ENCODE results near the gene MMAA.

DNA sequence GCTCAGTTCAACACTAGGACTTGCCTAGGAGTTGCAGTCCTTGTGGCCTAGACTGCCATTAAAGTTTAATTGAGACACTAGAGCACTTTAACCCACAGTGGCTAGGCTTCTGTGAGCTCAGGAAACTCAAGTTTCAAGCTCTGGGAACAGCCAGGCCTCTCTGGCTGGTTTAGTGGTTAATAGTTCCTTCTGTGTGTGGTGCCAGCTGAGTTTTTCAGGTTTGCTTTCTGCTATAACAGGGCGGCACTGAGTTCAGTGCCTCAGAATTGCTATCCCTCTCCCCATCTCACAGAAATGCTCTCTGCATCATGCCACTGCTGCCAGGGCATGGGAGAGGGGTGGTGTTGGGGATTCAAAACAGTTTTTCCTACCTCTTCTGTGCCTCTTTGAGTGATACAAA, 15.9 kb downstream of the MMAA start:
- TF ChIP-seq, protein P1, sequence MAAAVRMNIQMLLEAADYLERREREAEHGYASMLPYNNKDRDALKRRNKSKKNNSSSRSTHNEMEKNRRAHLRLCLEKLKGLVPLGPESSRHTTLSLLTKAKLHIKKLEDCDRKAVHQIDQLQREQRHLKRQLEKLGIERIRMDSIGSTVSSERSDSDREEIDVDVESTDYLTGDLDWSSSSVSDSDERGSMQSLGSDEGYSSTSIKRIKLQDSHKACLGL (CRISPR knock-in tag; IDR thresholded peaks at IDR 0.05; ENCODE audit: borderline replicate concordance, poor library complexity, severe bottlenecking) = no peak
- TF ChIP-seq CHD2 (IDR thresholded peaks at IDR 0.05; ENCODE audit: low read depth, low read length) = no peak
- no peak for TF ChIP-seq TOE1 (IDR thresholded peaks at IDR 0.05; ENCODE audit: borderline replicate concordance)
- no peak for TF ChIP-seq TOE1 (CRISPR knock-in tag; IDR thresholded peaks at IDR 0.05; ENCODE audit: borderline replicate concordance, low read depth)
- no peak for TF ChIP-seq STAG1 (CRISPR knock-in tag; IDR thresholded peaks at IDR 0.05; ENCODE audit: borderline replicate concordance)
- TF ChIP-seq, protein P2, sequence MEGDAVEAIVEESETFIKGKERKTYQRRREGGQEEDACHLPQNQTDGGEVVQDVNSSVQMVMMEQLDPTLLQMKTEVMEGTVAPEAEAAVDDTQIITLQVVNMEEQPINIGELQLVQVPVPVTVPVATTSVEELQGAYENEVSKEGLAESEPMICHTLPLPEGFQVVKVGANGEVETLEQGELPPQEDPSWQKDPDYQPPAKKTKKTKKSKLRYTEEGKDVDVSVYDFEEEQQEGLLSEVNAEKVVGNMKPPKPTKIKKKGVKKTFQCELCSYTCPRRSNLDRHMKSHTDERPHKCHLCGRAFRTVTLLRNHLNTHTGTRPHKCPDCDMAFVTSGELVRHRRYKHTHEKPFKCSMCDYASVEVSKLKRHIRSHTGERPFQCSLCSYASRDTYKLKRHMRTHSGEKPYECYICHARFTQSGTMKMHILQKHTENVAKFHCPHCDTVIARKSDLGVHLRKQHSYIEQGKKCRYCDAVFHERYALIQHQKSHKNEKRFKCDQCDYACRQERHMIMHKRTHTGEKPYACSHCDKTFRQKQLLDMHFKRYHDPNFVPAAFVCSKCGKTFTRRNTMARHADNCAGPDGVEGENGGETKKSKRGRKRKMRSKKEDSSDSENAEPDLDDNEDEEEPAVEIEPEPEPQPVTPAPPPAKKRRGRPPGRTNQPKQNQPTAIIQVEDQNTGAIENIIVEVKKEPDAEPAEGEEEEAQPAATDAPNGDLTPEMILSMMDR (IDR thresholded peaks at IDR 0.05 in 2 of 3, conservative IDR thresholded peaks at IDR 0.05 in 1 of 3; ENCODE audit: insufficient read depth in 2 of 3, low read depth in 1 of 3, low read length in 3 of 3) = no peak
- TF ChIP-seq, protein P3, sequence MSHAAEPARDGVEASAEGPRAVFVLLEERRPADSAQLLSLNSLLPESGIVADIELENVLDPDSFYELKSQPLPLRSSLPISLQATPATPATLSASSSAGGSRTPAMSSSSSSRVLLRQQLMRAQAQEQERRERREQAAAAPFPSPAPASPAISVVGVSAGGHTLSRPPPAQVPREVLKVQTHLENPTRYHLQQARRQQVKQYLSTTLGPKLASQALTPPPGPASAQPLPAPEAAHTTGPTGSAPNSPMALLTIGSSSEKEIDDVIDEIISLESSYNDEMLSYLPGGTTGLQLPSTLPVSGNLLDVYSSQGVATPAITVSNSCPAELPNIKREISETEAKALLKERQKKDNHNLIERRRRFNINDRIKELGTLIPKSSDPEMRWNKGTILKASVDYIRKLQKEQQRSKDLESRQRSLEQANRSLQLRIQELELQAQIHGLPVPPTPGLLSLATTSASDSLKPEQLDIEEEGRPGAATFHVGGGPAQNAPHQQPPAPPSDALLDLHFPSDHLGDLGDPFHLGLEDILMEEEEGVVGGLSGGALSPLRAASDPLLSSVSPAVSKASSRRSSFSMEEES (CRISPR knock-in tag; IDR thresholded peaks at IDR 0.05) = no peak
- TF ChIP-seq U2AF2 (optimal IDR thresholded peaks at IDR 0.05; ENCODE audit: low read depth, low read length) = no peak
- TF ChIP-seq CHD1 (IDR thresholded peaks at IDR 0.05; ENCODE audit: low read length) = no peak
- no peak for TF ChIP-seq CBX1 (IDR thresholded peaks at IDR 0.05; ENCODE audit: low read depth)
- TF ChIP-seq HMG20A (CRISPR knock-in tag; conservative IDR thresholded peaks at IDR 0.05) = no peak
- TF ChIP-seq, protein P4, sequence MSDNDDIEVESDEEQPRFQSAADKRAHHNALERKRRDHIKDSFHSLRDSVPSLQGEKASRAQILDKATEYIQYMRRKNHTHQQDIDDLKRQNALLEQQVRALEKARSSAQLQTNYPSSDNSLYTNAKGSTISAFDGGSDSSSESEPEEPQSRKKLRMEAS (CRISPR knock-in tag; IDR thresholded peaks at IDR 0.05) = no peak
- no peak for TF ChIP-seq GABPA (tag; conservative IDR thresholded peaks at IDR 0.05; ENCODE audit: low read depth)
- no peak for TF ChIP-seq ZNF785 (CRISPR knock-in tag; IDR thresholded peaks at IDR 0.05)
- TF ChIP-seq ZNF134 (CRISPR knock-in tag; conservative IDR thresholded peaks at IDR 0.05) = no peak
